ENCODE measurements around the gene PSMD13.
A peak's percentile ranks its signal among the peaks of the same experiment; 100 is the strongest.
"Not testable (repeated sequence)": the region's sequence is repeated elsewhere in the genome, so short reads cannot be mapped to it uniquely, and the experiment has no call there.

Gene PSMD13

DNA sequence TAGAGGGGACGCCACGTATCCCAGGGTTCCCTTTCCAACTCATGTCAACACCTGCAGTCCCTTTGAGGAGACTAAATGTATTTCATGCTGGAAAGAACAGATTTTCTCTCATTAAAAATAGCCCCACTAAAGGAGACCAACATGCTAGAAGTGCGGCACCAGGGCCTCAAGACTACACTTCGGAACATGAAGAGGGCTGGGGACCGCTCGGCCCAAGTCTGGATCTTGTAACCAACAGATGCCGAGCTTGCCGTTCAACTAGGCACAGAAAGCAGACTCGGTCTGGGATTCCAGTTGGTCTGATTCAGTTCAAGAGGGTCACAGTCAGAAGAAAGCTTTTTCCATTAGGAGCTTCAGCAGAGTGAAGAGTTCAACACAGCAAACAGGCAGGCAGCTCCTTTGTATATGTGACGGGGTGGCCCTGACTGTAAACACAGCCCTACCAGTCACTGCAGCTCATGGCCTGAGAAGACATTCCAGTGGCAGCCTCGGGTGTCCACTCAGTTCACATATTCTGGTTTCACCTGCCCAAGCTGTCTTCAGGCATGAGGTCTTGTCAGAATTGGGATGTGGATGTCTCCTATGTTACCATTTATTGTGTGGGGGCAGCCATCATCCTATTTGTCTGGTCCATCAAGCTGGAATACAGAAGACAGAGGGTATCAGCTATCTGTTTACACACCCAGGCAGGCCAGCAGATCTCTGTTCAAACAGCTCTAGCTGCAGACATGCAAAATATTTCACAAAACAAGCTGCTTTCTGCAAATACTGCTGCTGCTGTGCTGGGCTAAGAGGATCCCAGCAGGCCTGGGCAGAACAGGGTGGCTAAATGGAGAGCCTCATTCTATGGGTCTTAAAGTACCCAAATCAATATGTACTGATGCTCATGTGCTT lies 20.4 kb upstream of the PSMD13 start:
- no peak for DNase-seq (ENCODE audit: low read depth in 2 of 2, low spot score in 1 of 2)

DNA sequence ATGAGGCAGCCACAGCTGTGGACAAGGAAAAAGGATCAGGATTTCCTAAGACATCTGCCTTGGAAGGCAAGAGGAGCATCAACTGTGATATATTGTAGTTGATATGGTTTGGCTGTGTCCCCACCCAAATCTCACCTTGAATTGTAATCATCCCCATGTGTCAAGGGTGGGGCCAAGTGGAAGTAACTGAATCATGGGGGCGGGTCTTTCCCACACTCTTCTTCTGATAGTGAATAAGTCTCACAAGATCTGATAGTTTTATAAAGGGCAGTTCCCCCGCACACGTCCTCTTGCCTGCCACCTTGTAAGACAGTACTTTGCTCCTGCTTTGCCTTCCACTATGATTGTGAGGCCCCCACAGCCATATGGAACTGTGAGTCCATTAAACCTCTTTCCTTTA lies 19.1 kb upstream of the PSMD13 start:
- DNase-seq (ENCODE audit: low read depth in 2 of 2, low spot score in 1 of 2) = no peak

DNA sequence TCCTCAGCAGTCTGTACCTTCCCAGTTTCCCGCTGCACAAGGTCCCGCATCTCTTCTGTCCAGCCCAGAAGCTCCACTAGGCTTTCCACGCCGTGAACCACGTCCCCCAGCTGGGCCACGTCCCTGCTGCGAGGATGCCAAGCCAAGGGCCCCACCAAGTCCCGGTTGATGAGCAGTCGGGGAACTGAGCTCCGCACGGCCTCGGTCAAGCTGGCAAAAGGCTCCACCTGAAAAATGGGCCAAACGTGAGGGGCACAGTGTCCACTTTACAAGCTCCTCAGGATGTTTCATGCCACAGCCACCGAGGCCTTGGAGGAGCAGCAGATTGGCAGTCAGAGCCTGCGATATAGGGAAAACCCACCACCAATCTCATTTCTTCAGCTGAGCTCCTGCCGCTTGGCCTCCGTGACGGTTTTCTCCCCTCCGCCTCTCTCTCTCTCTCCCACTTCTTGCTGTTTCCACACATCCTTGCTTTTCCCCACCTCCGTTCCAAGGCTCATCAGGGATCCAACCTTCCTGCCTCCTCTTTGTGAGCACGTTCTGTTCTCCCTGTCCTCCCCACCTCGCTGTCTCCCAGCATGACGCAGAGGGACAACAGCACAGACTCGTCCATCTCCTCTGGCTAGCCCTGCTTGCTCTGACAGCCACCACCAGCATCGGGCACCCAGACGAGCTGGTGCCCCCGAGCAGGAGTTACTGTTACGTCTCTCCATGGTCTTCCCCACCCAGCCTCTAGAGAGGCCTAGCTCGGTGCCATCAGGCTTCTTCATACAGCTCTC lies 17.8 kb upstream of the PSMD13 start:
- DNase-seq (ENCODE audit: low read depth in 2 of 2, low spot score in 1 of 2) = no peak

DNA sequence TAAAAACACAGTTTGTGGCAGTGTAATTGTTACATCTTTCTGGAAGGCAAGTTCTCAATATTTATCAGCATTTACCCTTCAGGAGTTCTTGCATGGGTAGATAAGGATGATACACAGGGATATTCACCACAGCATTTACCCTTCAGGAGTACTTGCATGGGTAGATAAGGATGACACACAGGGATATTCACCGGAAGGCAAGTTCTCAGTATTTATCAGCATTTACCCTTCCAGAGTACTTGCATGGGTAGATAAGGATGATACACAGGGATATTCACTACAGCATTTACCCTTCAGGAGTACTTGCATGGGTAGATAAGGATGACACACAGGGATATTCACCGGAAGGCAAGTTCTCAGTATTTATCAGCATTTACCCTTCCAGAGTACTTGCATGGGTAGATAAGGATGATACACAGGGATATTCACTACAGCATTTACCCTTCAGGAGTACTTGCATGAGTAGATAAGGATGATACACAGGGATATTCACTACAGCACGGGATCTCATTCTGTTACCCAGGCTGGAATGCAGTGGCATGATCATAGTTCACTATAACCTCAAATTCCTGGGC lies 16.0 kb upstream of the PSMD13 start:
- DNase-seq (ENCODE audit: low read depth in 2 of 2, low spot score in 1 of 2) = not testable (repeated sequence)

DNA sequence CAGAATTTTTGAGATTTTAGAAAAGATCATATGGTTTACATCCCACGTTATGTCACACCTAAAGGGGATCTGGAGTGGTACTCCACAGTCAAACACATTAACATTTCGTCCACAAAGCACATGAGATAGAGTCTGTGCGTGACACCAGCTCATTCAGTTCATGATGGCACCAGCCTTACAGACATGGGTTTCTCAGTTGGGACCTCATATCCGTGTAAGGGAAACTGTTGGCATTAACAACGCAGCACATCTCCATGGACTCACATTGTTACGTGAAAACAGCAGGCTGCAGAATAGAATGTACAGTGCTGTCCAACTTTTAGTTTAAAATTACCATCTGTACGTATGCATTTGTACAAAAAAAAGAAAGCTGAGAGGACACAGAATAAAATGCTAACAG lies 15.2 kb upstream of the PSMD13 start:
- DNase-seq (ENCODE audit: low read depth in 2 of 2, low spot score in 1 of 2) = no peak

DNA sequence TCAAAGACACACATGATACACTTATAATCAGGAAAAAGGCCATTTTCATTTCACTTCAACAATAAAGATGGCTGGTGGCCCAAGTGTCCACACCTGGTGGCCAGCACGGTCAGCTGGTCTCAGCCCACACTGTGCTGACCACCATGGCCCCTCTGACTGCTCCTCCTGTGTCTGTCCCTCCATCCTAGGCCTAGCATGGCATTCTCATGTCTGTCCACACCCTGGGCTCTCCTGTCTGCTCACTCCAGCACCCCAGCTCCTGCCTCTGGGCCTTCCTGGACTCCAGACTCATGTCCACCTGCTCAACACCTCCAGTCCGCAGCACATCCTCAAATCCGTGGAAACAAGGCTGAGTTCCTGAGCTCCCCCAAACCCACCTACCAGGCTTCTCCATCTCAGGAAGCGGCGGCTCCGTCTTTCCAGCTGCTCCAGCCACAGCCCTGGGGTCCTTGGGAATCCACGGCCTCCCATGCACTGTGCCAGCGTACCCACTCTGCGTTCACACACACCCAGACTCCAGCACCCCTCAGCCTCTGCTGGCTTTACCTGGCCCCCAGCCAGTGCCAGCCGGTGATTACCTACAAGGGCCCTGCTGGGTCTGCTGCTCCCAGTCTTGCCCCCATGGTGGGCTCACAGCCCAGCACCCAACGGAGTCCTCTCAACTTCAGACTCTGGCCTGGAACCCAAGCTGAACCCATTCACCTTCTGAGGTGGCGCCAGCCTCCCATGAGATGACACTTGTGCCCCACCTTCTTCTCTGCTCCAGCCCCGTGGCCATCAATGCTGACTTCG lies 14.6 kb upstream of the PSMD13 start:
- DNase-seq (ENCODE audit: low read depth in 2 of 2, low spot score in 1 of 2) = no peak

DNA sequence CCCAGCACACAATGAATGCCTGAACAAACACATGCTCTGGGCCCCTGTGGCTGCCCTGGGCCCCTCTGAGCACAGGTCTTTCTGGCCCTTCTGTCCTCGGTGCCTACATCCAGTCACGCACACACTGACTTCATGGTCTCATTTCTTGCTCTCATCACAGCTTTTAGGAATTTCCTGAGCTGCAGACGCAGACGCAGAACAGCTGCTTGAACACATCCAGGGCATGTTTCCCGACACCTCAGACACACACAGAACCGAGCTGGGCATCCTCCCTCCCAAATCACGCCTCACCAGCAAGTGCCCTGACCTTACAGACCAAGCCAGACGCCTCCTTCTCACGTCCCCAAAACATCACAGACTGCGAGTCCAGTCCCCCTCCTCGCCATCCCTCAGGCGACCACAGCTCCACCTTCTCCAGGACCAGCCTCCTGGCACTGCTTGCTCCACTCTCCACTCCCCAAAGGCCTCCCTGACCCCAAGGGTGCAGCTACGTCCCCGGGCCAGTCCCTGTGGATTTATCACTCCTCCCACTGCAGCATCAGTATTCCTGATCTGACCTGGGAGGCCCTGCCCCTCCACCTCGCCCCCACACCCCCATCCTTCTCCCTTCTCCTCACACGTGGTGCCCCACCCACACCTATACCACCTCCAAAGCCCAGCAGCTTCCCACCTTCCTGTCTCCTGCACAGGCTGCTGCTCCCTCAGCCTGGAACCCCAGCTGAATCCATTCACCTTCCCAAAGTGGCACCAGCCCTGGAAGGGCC lies 13.6 kb upstream of the PSMD13 start:
- DNase-seq (ENCODE audit: low read depth in 2 of 2, low spot score in 1 of 2) = no peak

DNA sequence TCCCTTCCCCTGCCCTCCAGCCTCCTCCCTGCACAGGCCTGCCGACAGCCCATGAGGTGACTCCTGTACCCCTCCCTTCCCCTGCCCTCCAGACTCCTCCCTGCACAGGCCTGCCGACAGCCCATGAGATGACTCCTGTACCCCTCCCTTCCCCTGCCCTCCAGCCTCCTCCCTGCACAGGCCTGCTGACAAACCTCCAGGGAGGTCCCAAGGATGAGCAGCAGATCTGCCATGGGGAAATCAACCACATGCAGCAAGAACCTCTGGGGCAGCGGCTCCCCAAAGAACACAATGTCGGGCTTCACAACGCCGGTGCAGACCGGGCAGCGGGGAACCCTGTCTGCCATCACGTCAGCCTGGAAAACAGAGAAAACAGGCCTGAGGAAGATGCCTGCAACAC lies 12.9 kb upstream of the PSMD13 start:
- DNase-seq (ENCODE audit: low read depth in 2 of 2, low spot score in 1 of 2) = no peak

DNA sequence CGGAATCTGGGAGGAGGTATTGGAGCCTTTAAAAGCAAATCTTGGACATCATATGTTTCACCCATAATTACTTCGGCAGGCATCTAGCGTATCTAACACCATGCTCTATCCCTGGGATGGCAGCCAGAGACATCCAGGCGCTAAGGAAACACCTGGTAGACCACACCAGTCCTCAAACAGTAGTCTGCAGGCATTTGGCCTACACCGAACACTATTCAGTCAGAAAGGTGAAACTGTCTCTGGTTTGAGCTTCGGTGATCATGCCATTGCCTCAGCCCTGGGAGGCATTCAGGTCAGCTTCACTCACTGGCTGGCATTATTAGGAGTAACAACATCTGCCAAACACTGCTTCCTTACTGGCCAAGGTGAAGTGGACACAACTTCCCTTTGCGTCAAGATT lies 12.4 kb upstream of the PSMD13 start:
- DNase-seq (ENCODE audit: low read depth in 2 of 2, low spot score in 1 of 2) = no peak

DNA sequence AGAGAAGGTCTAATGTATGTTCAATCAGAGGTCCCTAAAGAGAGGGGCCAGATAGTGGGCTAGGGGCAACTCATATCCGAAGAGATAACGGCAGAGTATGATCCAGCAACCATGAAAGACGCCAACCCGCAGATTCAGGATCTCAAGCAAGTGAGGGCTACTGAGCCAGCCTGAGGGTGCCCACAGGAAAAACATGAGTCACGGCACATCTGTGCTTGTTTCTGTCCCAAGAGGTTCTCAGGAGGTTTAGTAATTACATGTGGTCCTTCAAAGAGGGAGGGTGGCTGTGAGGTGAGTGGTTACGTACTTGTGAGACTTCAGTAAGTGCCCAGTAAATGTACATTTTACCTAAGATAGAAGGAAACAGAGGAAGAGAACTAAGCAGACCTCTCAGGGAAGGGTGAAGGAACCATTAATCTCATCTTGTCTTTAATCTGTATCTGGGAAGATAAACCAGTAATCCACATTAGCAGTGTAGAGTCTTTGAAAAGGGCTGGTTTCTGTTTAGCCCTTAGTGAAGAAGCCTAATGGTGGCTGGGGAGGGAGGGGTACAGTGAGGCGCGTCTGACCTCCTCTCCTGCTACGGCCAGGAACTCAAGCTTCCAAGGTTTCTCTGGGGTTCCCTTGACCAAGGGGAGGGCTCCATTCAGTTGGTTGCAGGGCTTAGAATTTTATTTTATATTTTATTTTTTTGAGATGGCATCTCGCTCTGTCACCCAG lies 10.9 kb upstream of the PSMD13 start:
- DNase-seq (ENCODE audit: low read depth in 2 of 2, low spot score in 1 of 2) = no peak

DNA sequence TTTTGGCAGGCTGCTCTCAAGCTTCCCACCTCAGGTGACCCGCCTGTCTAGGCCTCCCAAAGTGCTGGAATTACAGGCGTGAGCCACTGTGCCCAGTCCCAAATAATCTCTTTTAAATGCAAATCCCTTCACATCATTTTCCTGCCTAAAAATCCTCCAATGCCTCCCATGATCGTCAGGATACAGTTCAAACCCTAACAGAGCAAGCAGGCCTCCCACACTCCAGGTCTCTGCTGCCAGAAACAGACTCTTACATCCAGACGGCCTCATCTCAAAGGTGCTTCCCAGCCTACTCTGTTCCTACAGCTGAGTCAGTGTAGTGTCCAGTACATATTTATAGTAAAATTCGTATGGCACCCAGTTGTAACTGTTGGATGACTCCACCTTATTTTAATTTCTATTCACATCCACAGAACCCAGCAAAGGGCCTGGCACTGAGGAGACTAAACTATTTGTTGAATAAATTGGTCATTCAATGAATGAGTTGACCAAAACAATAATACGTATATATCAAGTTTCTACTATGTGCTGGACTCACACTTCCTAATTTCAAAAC lies 8.9 kb upstream of the PSMD13 start:
- no peak for DNase-seq (ENCODE audit: low read depth in 2 of 2, low spot score in 1 of 2)

DNA sequence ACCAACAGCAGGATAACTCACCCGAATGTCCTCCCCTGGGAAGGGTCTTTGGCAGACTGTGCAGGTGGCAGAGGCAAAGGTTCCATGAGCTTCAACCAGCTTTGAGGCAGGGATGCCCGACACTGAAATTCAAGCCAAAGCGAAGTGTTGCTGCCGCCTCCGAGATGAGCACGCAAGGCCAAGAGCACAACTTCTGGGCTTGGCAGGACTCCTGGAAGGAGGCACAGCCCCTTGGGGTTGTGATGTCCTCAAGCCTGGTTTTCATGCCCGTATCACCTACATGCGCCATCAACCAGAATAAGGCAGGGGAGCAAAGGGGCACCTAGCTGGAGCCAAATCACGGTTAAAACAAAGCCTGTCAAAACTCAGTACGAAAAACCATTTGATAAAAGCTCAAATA lies 6.3 kb upstream of the PSMD13 start:
- no peak for DNase-seq (ENCODE audit: low read depth in 2 of 2, low spot score in 1 of 2)

DNA sequence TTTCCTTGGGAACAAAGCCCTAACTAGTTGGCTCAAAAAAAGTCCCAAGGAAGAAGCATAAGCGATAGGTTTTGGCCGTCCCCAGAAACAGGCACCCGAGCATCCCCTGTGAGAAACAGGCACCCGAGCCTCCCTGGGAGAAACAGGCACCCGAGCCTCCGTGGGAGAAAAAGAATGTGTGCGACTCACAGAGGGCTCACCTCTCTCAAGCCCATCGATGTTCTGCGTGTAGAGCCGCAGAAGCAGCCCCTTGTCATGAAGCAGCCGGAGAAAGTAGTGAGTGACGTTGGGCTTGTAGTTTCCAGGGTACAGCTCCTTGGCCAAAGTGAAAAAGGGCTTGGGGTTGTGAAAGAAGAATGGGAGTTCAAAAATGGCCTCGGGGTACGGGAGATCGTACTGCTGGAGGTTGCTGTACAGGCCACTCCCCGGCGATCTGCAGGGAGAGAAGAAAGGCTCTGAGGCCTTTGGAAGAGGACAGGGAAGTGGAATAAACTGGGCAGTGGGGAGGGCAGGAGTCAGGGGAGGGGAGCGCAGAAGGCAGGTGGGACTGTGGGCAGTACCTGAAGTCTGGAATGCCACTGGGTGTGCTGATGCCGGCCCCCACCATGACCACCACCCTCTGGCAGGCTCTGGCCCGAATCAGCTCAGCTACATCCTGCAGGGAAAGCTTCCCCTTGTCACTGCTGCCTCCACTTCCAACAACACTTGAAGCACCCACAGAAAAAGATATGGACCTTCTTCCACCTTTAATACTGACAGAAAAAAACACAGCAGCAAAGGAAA lies 3.8 kb upstream of the PSMD13 start:
- no peak for DNase-seq (ENCODE audit: low read depth in 2 of 2, low spot score in 1 of 2)

DNA sequence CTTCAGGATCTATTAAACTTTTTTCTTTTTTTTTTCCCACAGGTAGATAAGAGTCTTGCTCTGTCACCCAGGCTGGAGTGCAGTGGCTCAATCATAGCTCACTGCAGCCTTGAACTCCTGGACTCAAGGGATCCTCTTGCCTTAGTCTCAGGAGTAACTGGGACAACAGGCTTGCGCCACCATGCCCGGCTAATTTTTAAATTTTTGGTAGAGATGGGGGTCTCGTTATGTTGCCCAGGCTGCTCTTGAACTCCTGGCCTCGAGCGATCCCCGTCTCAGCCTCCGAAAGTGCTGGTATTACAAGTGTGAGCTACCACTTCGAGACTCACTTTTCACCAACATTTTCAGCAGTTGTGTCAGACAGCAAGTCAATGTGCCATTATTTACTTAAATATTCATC lies 1.6 kb upstream of the PSMD13 start:
- DNase-seq (ENCODE audit: low read depth in 2 of 2, low spot score in 1 of 2) = no peak

DNA sequence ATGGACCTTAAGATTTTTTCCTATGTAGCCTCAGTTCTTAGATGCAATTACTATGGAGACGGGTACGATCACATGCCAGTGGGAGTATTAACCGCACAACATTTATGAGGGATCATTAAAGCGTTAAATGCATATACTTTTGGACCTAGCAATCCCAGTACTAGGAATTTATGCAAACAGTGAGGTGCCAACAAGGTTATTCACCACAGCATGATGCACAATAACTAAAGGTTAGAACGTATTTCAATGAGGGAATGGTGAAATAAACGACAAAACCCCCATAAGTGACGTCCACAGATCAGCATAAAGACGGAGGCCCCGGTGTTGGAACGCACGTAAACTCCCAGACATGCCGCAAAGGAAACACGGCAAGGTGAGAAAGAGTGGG lies 1.2 kb upstream of the PSMD13 start:
- peak; percentile 48 to 55 for DNase-seq (ENCODE audit: low read depth in 2 of 2, low spot score in 1 of 2)

DNA sequence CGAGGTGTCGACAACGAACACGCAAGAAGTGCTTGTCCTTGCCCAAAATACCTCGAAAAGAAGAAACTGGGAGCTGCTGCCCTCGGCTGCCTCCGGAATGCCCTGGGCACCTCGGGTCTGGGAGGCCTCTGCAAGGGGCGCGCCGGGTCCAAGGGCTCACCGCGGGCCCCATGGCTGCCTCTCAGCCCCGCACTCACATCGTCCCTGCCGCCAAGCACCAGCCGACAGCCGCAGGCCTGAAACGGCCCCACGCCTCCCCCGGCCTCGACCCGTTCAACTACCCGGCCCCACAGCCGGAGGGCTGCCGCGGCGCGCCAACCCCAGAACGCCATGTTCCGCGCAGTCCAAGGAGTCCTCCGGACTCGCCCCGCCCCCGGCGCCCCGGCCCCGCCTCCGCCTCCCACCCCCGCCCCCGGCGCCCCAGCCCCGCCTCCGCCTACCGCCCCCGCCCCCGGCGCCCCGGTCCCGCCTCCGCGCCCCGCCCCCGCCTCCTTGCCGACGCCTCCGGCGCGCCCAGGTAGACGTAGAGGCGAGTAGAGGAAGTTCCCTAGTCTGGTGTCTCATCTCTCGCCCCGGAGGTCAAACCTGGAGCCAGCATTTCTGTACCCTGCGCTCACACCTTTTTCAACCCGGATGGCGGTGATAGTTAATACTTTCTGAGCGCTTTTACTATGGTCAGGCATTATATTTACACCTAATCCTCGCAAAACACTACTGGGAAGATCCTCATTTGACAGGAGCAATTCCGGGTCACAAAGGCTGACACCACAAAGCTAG lies 591 bp upstream of the PSMD13 start, which contains the start of gene SIRT3:
SIRT3 (minus strand) TSS at position 346 of the 777 bp plus-strand sequence; CDS start at position 332, 14 bp downstream.
- DNase-seq (ENCODE audit: low read depth in 2 of 2, low spot score in 1 of 2) = peak; percentile 52 to 61

DNA sequence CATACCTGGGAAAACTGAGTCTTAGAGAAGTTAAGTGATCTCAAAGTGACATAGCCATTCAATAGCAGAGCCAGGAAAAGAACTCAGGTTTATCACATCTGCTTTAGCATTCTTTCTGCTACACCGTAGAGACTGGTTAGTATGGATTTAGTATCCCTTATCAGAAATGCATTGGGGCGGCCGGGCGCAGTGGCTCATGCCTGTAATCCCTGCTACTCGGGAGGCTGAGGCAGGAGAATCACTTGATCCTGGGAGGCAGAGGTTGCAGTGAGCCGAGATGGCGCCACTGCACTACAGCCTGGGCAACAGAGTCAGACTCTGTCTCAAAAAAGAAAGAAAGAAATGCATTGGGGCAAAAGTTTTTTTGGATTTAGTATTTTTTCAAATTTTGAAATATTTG lies 1.6 kb downstream of the PSMD13 start:
- not testable (repeated sequence) for DNase-seq (ENCODE audit: low read depth in 2 of 2, low spot score in 1 of 2)

DNA sequence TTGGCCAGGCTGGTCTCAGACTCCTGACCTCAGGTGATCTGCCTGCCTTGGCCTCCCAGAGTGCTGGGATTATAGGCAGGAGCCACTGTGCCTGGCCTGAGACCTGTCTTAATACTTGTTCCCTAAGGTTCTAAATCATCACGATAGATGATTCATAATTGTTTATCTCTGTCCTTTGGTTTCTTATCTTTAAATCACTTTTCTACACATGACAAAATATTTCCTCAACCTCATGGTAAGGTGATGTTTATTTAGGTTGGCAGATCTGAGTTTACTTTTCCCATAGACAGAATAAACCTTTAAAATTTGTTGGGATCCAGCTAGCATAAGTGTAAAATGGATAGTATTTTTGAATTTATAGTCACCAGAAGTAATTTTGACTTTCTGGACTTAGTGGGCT lies 3.5 kb downstream of the PSMD13 start:
- no peak for DNase-seq (ENCODE audit: low read depth in 2 of 2, low spot score in 1 of 2)

Measured in stimulated activated CD8-positive, alpha-beta memory T cell treated with anti-CD3 and anti-CD28 coated beads, Interleukin-4, amount 100 ng/mL, for 4 hours (primary cell).